A673 (cell line): ENCODE results near the gene CEACAM8.

Experiments used
- CTCF ChIP-seq: fragments of 300-800, 200-600 bp; sonication (generic); conservative IDR thresholded peaks from 2 replicates; pipeline ENCODE4 v1.5.1; 2017; ENCODE audit warnings: low read depth, mild to moderate bottlenecking, antibody characterized with exemption, low read length, moderate library complexity, mixed read lengths
- EZH2 ChIP-seq: fragments of 200-600 bp; sonication (generic); IDR thresholded peaks from 2 replicates; pipeline ENCODE4 v1.6.1; 2017; ENCODE audit warnings: borderline replicate concordance, low read depth, mild to moderate bottlenecking, mixed read lengths, antibody characterized with exemption, low read length; ENCODE audit not compliant: poor library complexity, severe bottlenecking

- TF ChIP-seq CTCF = no peak
- TF ChIP-seq EZH2 = no peak
Observed at GRCh38 chr19:42542791-42543190, 51.9 kb downstream of the CEACAM8 start.
